ENCODE measurements around the gene GCGR. TPM values are rescaled to one million over a fixed set of nuclear protein-coding genes. Genes with fewer than 3 reads are reported as not detected.

GCGR gene
- polyA plus RNA-seq, 1 of the 3 experiments (the other 2 are of a cell fraction): not detected

- no peak for DNase-seq
- no peaks in the 10 kb centered on the region for H3K9me3 ChIP-seq
- CTCF ChIA-PET: interaction anchor here (1.5 to 7.3 kb wide), 2 partner anchors 18 to 75 kb away, joined by 5 to 60 read pairs; no protein-coding TSS in a partner anchor
- H3K79me2 ChIP-seq (ENCODE audit: insufficient read depth): no peaks in the 10 kb centered on the region
- 40% methylated on average over 7 of the region's 7 CpGs for WGBS (ENCODE audit: low lambda C conversion rate)
- no peak overlapping the region for H3K4me2 ChIP-seq
- H3K27ac ChIP-seq (ENCODE audit: low read depth in 2 of 2, low read length in 1 of 2): no peak overlapping the region
- H3K27me3 ChIP-seq (ENCODE audit: insufficient read depth): peaks cover 65% of the 10 kb centered on the region
- H3K36me3 ChIP-seq (replicated peaks in 1 of 2; ENCODE audit: control insufficient read depth in 1 of 2, insufficient read depth in 2 of 2, low read length in 1 of 2): no peaks in the 10 kb centered on the region
- no peaks in the 10 kb centered on the region for H4K20me1 ChIP-seq (ENCODE audit: insufficient read depth)
- POLR2A ChIA-PET: no interaction called here
- H3K9me2 ChIP-seq: no peaks in the 10 kb centered on the region
- no peaks in the 10 kb centered on the region for H3F3A ChIP-seq (replicated peaks; ENCODE audit: insufficient read depth)
- H2AFZ ChIP-seq (ENCODE audit: low read depth): no peak overlapping the region
- H3K4me3 ChIP-seq (ENCODE audit: low read depth in 2 of 2, low read length in 1 of 2): no peak overlapping the region
- TF ChIP-seq GATA2 (CRISPR knock-in tag; IDR thresholded peaks at IDR 0.05): no peak
- no peak for TF ChIP-seq MEF2A (IDR thresholded peaks at IDR 0.05; ENCODE audit: borderline replicate concordance, low read depth)
- no peak for TF ChIP-seq SIN3A (IDR thresholded peaks at IDR 0.05; ENCODE audit: borderline replicate concordance, low read depth, low read length)
- no peak for TF ChIP-seq CTCF (IDR thresholded peaks at IDR 0.05)
- H3K4me1 ChIP-seq (ENCODE audit: control insufficient read depth in 1 of 2, insufficient read depth in 2 of 2, low read depth in 1 of 2, low read length in 1 of 2): peaks cover 0 to 35% of the 10 kb centered on the region in 2 experiments; a peak in 1 of 4 replicates
- no peak overlapping the region for H3K9ac ChIP-seq
Measured at GRCh38 chr17:81809556-81809998, 5.6 kb downstream of the GCGR start.

GRCh38 chr17:81810476-81810875 lies 6.5 kb downstream of the GCGR start:
- H3K9me2 ChIP-seq: no peaks in the 10 kb centered on the region
- no peaks in the 10 kb centered on the region for H3K36me3 ChIP-seq (replicated peaks in 1 of 2; ENCODE audit: control insufficient read depth in 1 of 2, insufficient read depth in 2 of 2, low read length in 1 of 2)
- TF ChIP-seq ELF1 (IDR thresholded peaks at IDR 0.05): no peak
- TF ChIP-seq GATA2 (CRISPR knock-in tag; IDR thresholded peaks at IDR 0.05): no peak
- no peak for TF ChIP-seq RCOR1 (IDR thresholded peaks at IDR 0.05; ENCODE audit: low read length)
- TF ChIP-seq USF2 (IDR thresholded peaks at IDR 0.05; ENCODE audit: borderline replicate concordance, low read depth, low read length): no peak
- TF ChIP-seq FOSL2 (IDR thresholded peaks at IDR 0.05; ENCODE audit: borderline replicate concordance, low read depth): no peak
- no peak for TF ChIP-seq USF1 (IDR thresholded peaks at IDR 0.05; ENCODE audit: borderline replicate concordance, low read depth)
- TF ChIP-seq POLR2AphosphoS5 (IDR thresholded peaks at IDR 0.05; ENCODE audit: low read depth, low read length): no peak
- no peak for TF ChIP-seq MAX (IDR thresholded peaks at IDR 0.05; ENCODE audit: low read depth)
- TF ChIP-seq REST (IDR thresholded peaks at IDR 0.05; ENCODE audit: low read depth, low read length): no peak
- TF ChIP-seq JUND (IDR thresholded peaks at IDR 0.05): no peak
- no peak for TF ChIP-seq TEAD4 (IDR thresholded peaks at IDR 0.05; ENCODE audit: borderline replicate concordance, insufficient read depth)
- TF ChIP-seq CHD2 (IDR thresholded peaks at IDR 0.05; ENCODE audit: low read length, partially characterized antibody): no peak
- TF ChIP-seq GABPA (IDR thresholded peaks at IDR 0.05; ENCODE audit: low read depth): no peak
- no peak for TF ChIP-seq RXRA (IDR thresholded peaks at IDR 0.05; ENCODE audit: borderline replicate concordance, low read depth)
- TF ChIP-seq EZH2phosphoT487 (IDR thresholded peaks at IDR 0.05; ENCODE audit: borderline replicate concordance, low read depth): no peak
- TF ChIP-seq FOXJ3 (CRISPR knock-in tag; IDR thresholded peaks at IDR 0.05): no peak
- no peak for TF ChIP-seq RFX5 (IDR thresholded peaks at IDR 0.05; ENCODE audit: low read length)
- TF ChIP-seq NFIC (IDR thresholded peaks at IDR 0.05; ENCODE audit: borderline replicate concordance): no peak
- TF ChIP-seq TAF1 (IDR thresholded peaks at IDR 0.05; ENCODE audit: borderline replicate concordance, low read depth, low read length): no peak
- CTCF ChIA-PET: interaction anchor here (0.6 to 7.3 kb wide), 5 partner anchors 16 to 96 kb away, joined by 3 to 60 read pairs (median 3); no protein-coding TSS in a partner anchor
- peaks cover 56% of the 10 kb centered on the region for H3K27me3 ChIP-seq (ENCODE audit: insufficient read depth)
- H2AFZ ChIP-seq (ENCODE audit: low read depth): no peak overlapping the region
- H3K4me2 ChIP-seq: no peak overlapping the region
- WGBS (ENCODE audit: low lambda C conversion rate): 78% methylated on average over 8 of the region's 8 CpGs
- no peak overlapping the region for H3K27ac ChIP-seq (ENCODE audit: low read depth in 2 of 2, low read length in 1 of 2)
- no peaks in the 10 kb centered on the region for H3F3A ChIP-seq (replicated peaks; ENCODE audit: insufficient read depth)
- H4K20me1 ChIP-seq (ENCODE audit: insufficient read depth): no peaks in the 10 kb centered on the region
- H3K4me1 ChIP-seq (ENCODE audit: control insufficient read depth in 1 of 2, insufficient read depth in 2 of 2, low read depth in 1 of 2, low read length in 1 of 2): peaks cover 0 to 43% of the 10 kb centered on the region in 2 experiments; a peak in 1 of 4 replicates
- POLR2A ChIA-PET: no interaction called here
- no peaks in the 10 kb centered on the region for H3K79me2 ChIP-seq (ENCODE audit: insufficient read depth)
- DNase-seq: no peak
- no peak overlapping the region for H3K9ac ChIP-seq
- no peak overlapping the region for H3K4me3 ChIP-seq (ENCODE audit: low read depth in 2 of 2, low read length in 1 of 2)
- no peaks in the 10 kb centered on the region for H3K9me3 ChIP-seq

Measured in SK-N-SH (cell line).